Transverse colon (tissue), 4 donors: ENCODE results near the gene IGF2BP3. TPM values are rescaled to one million over a fixed set of nuclear protein-coding genes. Genes with fewer than 3 reads are reported as not detected.

Source experiments
- DNase-seq: peaks from one replicate; pipeline ENCODE4 v3.0.0-alpha.2; 2019
- H3K27ac ChIP-seq, 4 donors: fragments of 200-600 bp; sonication (generic); 2 replicates each; pipeline ENCODE4 v1.5.1; 2016 to 2018; ENCODE audit warnings: inconsistent platforms in 4 of 4
- H3K27me3 ChIP-seq: fragments of 200-600 bp; sonication (generic); 2 replicates; pipeline ENCODE4 v1.5.1; 2017; ENCODE audit warnings: inconsistent platforms
- H3K36me3 ChIP-seq, 4 donors: fragments of 200-600 bp; sonication (generic); 2 replicates each; pipeline ENCODE4 v1.5.1; 2017 to 2019; ENCODE audit warnings: inconsistent platforms in 4 of 4
- H3K4me1 ChIP-seq, 4 donors: fragments of 200-600 bp; sonication (generic); 2 replicates each; pipeline ENCODE4 v1.5.1; 2017 to 2020; ENCODE audit warnings: inconsistent platforms in 4 of 4
- H3K4me3 ChIP-seq, 4 donors: fragments of 200-600 bp; sonication (generic); 1 replicate in 1 of 4; 2 replicates in 3 of 4; pipeline versions ENCODE4 v1.5.1 to v1.6.1; 2017 to 2019; ENCODE audit warnings: inconsistent platforms in 4 of 4
- H3K9me3 ChIP-seq, 2 donors: fragments of 200-600 bp; sonication (generic); 2 replicates each; pipeline ENCODE4 v1.5.1; 2017 to 2019; ENCODE audit warnings: inconsistent platforms in 2 of 2
- CTCF ChIP-seq, 5 experiments: fragments of 200-600 bp in 3 of 5; fragments of 450-650 bp in 2 of 5; sonication (generic) in 3 of 5; IDR thresholded peaks; 1 replicate in 2 of 5; 2 replicates in 3 of 5; pipeline ENCODE4 v1.5.1; 2016 to 2017; ENCODE audit warnings: antibody characterized with exemption in 5 of 5, inconsistent platforms in 3 of 5, mild to moderate bottlenecking in 2 of 5, moderate library complexity in 1 of 5
- EP300 ChIP-seq: sonication (generic); formaldehyde crosslinking; IDR thresholded peaks from one replicate; pipeline ENCODE4 v1.6.1; 2017; ENCODE audit warnings: antibody characterized with exemption, low read depth
- POLR2A ChIP-seq: fragments of 450-650 bp; IDR thresholded peaks from one replicate; pipeline ENCODE4 v1.6.1; 2016; ENCODE audit warnings: antibody characterized with exemption, mild to moderate bottlenecking, moderate library complexity
- POLR2AphosphoS5 ChIP-seq, 3 donors: sonication (generic); formaldehyde crosslinking; IDR thresholded peaks; one replicate each; pipeline ENCODE4 v1.6.1; 2016; ENCODE audit warnings: antibody characterized with exemption in 3 of 3
- WGBS, 2 donors: methylation state at CpG; one replicate each; pipeline ENCODE4 v1.1.5; 2018; ENCODE audit warnings: low coverage in 1 of 2; 5-methylcytosine and 5-hydroxymethylcytosine counted together
- in situ Hi-C, 4 donors: fragments of 200-750 bp; cut with MboI; loops; one replicate each; pipeline versions ENCODE4 v1.15.0 to v1.15.1; 2017; ENCODE audit warnings: low sequenced_read_pairs in 3 of 4, low pct_ligation_motif_present in 1 of 4, low pct_unique_long_range_greater_than_20kb in 1 of 4
- intact Hi-C: fragments of 100-400 bp; cut with DNase I; formaldehyde crosslinking; loops from one replicate; pipeline ENCODE4 v1.15.1; 2023; ENCODE audit warnings: low total_unique reads
- total RNA-seq, 4 donors: library from RNA; depleted of rRNA; stranded (reverse); fragments of >200 nt; gene quantifications; one replicate each; pipeline ENCODE4 v1.1.0, GENCODE V29; 2016

Gene IGF2BP3
- total RNA-seq, 4 donors from 2014 or later, result 0.41 to 0.64 TPM; not detected in 2

GRCh38 chr7:23467806-23468525 is 2.3 kb downstream of the IGF2BP3 start:
- peak; percentile 8 for DNase-seq
- Histone ChIP-seq H3K27ac (no peak overlapping the region), H3K4me1 (peaks cover 22 to 43% (median 39%) of the 10 kb centered on the region in 4 donors), H3K36me3 (no peaks in the 10 kb centered on the region), H3K9me3 (no peaks in the 10 kb centered on the region), H3K4me3 (peak overlapping the region in 2 of 4 donors; percentile 7 to 44), H3K27me3 (peaks cover 100% of the 10 kb centered on the region)
- in situ Hi-C loops, result no loop called here
- TF ChIP-seq CTCF (IDR thresholded peaks at IDR 0.05) (no peak), EP300 (no peak), POLR2A (no peak), POLR2AphosphoS5 (IDR thresholded peaks at IDR 0.05) (peak in 1 of 3 donors; percentile 9)
- intact Hi-C loops, result no loop called here
- 3 to 17% methylated on average over 1 to 32 of the region's 32 CpGs for WGBS, 2 donors

GRCh38 chr7:23467291-23467805 is 2.9 kb downstream of the IGF2BP3 start:
- H3K27ac ChIP-seq, result no peak overlapping the region
- H3K9me3 ChIP-seq, result no peaks in the 10 kb centered on the region
- H3K27me3 ChIP-seq, result peaks cover 99% of the 10 kb centered on the region
- 24% methylated on average over 5 to 11 of the region's 11 CpGs for WGBS, 2 donors
- intact Hi-C loops, result no loop called here
- no peak for DNase-seq
- H3K36me3 ChIP-seq, result no peaks in the 10 kb centered on the region
- in situ Hi-C loops, result no loop called here
- peaks cover 22 to 43% (median 39%) of the 10 kb centered on the region in 4 donors for H3K4me1 ChIP-seq
- peak overlapping the region in 1 of 4 donors; percentile 44 for H3K4me3 ChIP-seq
- TF ChIP-seq POLR2A (no peak), CTCF (IDR thresholded peaks at IDR 0.05) (no peak), POLR2AphosphoS5 (IDR thresholded peaks at IDR 0.05) (no peak), EP300 (no peak)

- DNase-seq, result no peak
- H3K9me3 ChIP-seq, result no peaks in the 10 kb centered on the region
- H3K36me3 ChIP-seq, result no peaks in the 10 kb centered on the region
- peaks cover 0 to 4% (median 2%) of the 10 kb centered on the region in 4 donors for H3K4me1 ChIP-seq
- H3K27ac ChIP-seq, result no peak overlapping the region
- H3K4me3 ChIP-seq, result no peak overlapping the region
- WGBS, 2 donors, result 10 to 30% methylated on average over 2 of the region's 2 CpGs
- in situ Hi-C loops (no loop called here), intact Hi-C loops (no loop called here)
- no peak for TF ChIP-seq POLR2A
- TF ChIP-seq CTCF (IDR thresholded peaks at IDR 0.05), result peak in 1 of 5 experiments; percentile 8
- peaks cover 95% of the 10 kb centered on the region for H3K27me3 ChIP-seq
Observed at GRCh38 chr7:23462846-23463245, 7.4 kb downstream of the IGF2BP3 start.

- no peak overlapping the region for H3K27ac ChIP-seq
- no peaks in the 10 kb centered on the region for H3K4me1 ChIP-seq
- H3K4me3 ChIP-seq, result no peak overlapping the region
- peaks cover 68% of the 10 kb centered on the region for H3K27me3 ChIP-seq
- H3K9me3 ChIP-seq, result no peaks in the 10 kb centered on the region
- H3K36me3 ChIP-seq, result no peaks in the 10 kb centered on the region
- no peak for TF ChIP-seq POLR2AphosphoS5 (IDR thresholded peaks at IDR 0.05)
- no peak for TF ChIP-seq CTCF (IDR thresholded peaks at IDR 0.05)
- TF ChIP-seq POLR2A, result no peak
- TF ChIP-seq EP300, result no peak
- intact Hi-C loops, result no loop called here
- in situ Hi-C loops, result no loop called here
- DNase-seq, result no peak
- 84 to 91% methylated on average over 3 of the region's 3 CpGs for WGBS, 2 donors
Observed at GRCh38 chr7:23458044-23458443, 12.2 kb downstream of the IGF2BP3 start.
